ENCODE measurements around the gene MRPS7. TPM values are rescaled to one million over a fixed set of nuclear protein-coding genes. Genes with fewer than 3 reads are reported as not detected.

The MRPS7 gene
- total and polyA plus RNA-seq, 9 of the 15 experiments (the other 6 are each of a cell fraction or from before 2014, with no cell fraction given), result 107 to 244 (median 132) TPM

GRCh38 chr17:75271233-75271954 lies 9.7 kb downstream of the MRPS7 start (continued):
- TF ChIP-seq E2F6 (IDR thresholded peaks at IDR 0.05; ENCODE audit: borderline replicate concordance in 1 of 2, extremely low read depth in 1 of 2, insufficient read depth in 1 of 2, insufficient read length in 1 of 2, low read depth in 1 of 2, low read length in 1 of 2, poor library complexity in 1 of 2, severe bottlenecking in 1 of 2) (peak; percentile 65 to 75), MECOM (CRISPR knock-in tag; IDR thresholded peaks at IDR 0.05) (no peak), SAP30 (IDR thresholded peaks at IDR 0.05; ENCODE audit: borderline replicate concordance, insufficient read depth, low read depth, low read length, poor library complexity, severe bottlenecking) (peak; percentile 92), CREM (IDR thresholded peaks at IDR 0.05; ENCODE audit: low read depth) (peak; percentile 97), UBTF (IDR thresholded peaks at IDR 0.05; ENCODE audit: borderline replicate concordance in 1 of 2, low read depth in 2 of 2, low read length in 2 of 2) (no peak; a peak in 1 of 4 replicates), PCBP1 (IDR thresholded peaks at IDR 0.05; ENCODE audit: low read depth, low read length, poor library complexity, severe bottlenecking) (peak; percentile 91), C11orf30 (IDR thresholded peaks at IDR 0.05; ENCODE audit: low read depth) (peak; percentile 50; the same call in 1 of the 2 replicates), SMAD4 (CRISPR knock-in tag; conservative IDR thresholded peaks at IDR 0.05) (peak; percentile 98), SP2 (IDR thresholded peaks at IDR 0.05; ENCODE audit: extremely low read depth, low read depth, low read length, poor library complexity, severe bottlenecking) (no peak), ZNF436 (CRISPR knock-in tag; IDR thresholded peaks at IDR 0.05) (no peak), NBN (IDR thresholded peaks at IDR 0.05; ENCODE audit: low read depth) (no peak), SETDB1 (IDR thresholded peaks at IDR 0.05; ENCODE audit: low read length) (no peak), CREB1 (IDR thresholded peaks at IDR 0.05) (peak; percentile 93), CREB1 (CRISPR knock-in tag; IDR thresholded peaks at IDR 0.05) (peak; percentile 90), ZNF121 (CRISPR knock-in tag; conservative IDR thresholded peaks at IDR 0.05) (no peak), POLR2B (IDR thresholded peaks at IDR 0.05; ENCODE audit: low read depth, partially characterized antibody) (no peak), RBM14 (IDR thresholded peaks at IDR 0.05; ENCODE audit: borderline replicate concordance, insufficient read depth, low read depth, low read length) (0 out of 2 replicates have a peak, but pooled peaks have one; percentile 82), YY1 (IDR thresholded peaks at IDR 0.05; ENCODE audit: borderline replicate concordance in 1 of 3, control insufficient read depth in 1 of 3, extremely low read depth in 1 of 3, insufficient read depth in 3 of 3, insufficient read length in 1 of 3, insufficient replicate concordance in 2 of 3, low read depth in 1 of 3, low read length in 2 of 3) (peak in 2 of 3 experiments; percentile 67 to 77), GTF2F1 (IDR thresholded peaks at IDR 0.05; ENCODE audit: low read depth, low read length) (no peak)
- TF ChIP-seq, protein P1, sequence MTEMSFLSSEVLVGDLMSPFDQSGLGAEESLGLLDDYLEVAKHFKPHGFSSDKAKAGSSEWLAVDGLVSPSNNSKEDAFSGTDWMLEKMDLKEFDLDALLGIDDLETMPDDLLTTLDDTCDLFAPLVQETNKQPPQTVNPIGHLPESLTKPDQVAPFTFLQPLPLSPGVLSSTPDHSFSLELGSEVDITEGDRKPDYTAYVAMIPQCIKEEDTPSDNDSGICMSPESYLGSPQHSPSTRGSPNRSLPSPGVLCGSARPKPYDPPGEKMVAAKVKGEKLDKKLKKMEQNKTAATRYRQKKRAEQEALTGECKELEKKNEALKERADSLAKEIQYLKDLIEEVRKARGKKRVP (CRISPR knock-in tag; IDR thresholded peaks at IDR 0.05), result no peak
- TF ChIP-seq, protein P2, sequence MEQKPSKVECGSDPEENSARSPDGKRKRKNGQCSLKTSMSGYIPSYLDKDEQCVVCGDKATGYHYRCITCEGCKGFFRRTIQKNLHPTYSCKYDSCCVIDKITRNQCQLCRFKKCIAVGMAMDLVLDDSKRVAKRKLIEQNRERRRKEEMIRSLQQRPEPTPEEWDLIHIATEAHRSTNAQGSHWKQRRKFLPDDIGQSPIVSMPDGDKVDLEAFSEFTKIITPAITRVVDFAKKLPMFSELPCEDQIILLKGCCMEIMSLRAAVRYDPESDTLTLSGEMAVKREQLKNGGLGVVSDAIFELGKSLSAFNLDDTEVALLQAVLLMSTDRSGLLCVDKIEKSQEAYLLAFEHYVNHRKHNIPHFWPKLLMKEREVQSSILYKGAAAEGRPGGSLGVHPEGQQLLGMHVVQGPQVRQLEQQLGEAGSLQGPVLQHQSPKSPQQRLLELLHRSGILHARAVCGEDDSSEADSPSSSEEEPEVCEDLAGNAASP (IDR thresholded peaks at IDR 0.05), result no peak

All from K562 (cell line).